ENCODE data around the gene UGT1A4. TPM values are rescaled to one million over a fixed set of nuclear protein-coding genes. Genes with fewer than 3 reads are reported as not detected.

UGT1A4 gene
- total and polyA plus RNA-seq, 8 donors: 0.19 TPM; not detected in 7

DNA sequence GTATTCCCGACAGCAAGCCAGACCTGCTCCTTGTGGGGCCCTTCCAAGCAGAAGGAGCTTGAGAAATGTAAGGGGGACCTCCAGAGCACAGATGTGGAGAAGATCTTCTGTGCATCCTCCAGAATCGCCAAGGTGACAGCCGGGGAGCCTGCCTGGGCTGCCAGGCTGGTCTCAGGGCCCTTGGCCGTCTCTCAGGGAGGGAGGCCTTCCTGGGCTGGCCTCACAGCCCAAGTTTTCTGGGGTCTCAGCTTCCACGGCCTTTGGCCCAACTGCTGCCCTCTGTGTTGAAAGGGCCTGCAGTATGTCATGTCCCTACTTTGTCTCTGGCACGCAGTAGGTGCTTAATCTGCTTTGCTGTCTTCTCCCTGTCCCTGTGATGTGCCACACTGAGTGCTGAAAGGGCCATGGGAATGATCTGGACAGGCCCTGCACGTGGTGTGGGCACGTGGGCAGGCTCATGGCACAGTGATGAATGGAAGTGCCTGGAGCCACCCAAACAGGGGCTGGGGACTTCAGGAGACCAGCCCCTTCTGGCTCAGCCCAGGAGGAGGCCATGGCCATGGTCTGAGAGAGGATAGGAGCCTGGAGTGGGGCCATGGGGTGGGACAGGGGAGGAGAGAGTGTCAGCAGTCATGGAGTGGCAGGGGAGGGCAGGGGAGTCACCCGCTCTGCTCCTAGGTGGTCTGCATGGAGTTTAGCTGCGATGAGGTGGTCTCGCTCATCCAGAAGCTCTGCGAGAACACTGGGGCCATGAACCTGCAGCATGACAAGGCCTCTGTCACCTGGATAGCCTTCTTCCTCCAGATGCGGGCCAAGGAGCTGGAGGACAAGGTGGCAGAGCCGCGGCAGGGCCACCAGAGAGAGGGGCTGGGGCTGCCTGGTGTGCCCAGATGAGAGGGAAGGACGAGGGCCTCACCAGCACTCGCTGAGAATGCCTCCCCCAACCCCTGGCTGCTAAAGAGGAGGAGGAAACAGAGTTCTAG, 100.4 kb downstream of the UGT1A4 start:
- H3K9me3 ChIP-seq: no peaks in the 10 kb centered on the region
- intact Hi-C loops (cut with DNase I): no loop called here
- H3K4me1 ChIP-seq: no peaks in the 10 kb centered on the region
- no peaks in the 10 kb centered on the region for H3K36me3 ChIP-seq
- TF ChIP-seq, protein P1, sequence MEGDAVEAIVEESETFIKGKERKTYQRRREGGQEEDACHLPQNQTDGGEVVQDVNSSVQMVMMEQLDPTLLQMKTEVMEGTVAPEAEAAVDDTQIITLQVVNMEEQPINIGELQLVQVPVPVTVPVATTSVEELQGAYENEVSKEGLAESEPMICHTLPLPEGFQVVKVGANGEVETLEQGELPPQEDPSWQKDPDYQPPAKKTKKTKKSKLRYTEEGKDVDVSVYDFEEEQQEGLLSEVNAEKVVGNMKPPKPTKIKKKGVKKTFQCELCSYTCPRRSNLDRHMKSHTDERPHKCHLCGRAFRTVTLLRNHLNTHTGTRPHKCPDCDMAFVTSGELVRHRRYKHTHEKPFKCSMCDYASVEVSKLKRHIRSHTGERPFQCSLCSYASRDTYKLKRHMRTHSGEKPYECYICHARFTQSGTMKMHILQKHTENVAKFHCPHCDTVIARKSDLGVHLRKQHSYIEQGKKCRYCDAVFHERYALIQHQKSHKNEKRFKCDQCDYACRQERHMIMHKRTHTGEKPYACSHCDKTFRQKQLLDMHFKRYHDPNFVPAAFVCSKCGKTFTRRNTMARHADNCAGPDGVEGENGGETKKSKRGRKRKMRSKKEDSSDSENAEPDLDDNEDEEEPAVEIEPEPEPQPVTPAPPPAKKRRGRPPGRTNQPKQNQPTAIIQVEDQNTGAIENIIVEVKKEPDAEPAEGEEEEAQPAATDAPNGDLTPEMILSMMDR (IDR thresholded peaks at IDR 0.05): no peak
- no peaks in the 10 kb centered on the region for H3K27me3 ChIP-seq
- DNase-seq: peak in 3 of 6 donors; percentile 4 to 29 (median 28)
- H3K27ac ChIP-seq: no peak overlapping the region
- no peak for ATAC-seq
- no peak for FAIRE-seq
- H3K4me3 ChIP-seq: no peak overlapping the region
- 69% methylated on average over 17 of the region's 17 CpGs for WGBS, 2 donors

DNA sequence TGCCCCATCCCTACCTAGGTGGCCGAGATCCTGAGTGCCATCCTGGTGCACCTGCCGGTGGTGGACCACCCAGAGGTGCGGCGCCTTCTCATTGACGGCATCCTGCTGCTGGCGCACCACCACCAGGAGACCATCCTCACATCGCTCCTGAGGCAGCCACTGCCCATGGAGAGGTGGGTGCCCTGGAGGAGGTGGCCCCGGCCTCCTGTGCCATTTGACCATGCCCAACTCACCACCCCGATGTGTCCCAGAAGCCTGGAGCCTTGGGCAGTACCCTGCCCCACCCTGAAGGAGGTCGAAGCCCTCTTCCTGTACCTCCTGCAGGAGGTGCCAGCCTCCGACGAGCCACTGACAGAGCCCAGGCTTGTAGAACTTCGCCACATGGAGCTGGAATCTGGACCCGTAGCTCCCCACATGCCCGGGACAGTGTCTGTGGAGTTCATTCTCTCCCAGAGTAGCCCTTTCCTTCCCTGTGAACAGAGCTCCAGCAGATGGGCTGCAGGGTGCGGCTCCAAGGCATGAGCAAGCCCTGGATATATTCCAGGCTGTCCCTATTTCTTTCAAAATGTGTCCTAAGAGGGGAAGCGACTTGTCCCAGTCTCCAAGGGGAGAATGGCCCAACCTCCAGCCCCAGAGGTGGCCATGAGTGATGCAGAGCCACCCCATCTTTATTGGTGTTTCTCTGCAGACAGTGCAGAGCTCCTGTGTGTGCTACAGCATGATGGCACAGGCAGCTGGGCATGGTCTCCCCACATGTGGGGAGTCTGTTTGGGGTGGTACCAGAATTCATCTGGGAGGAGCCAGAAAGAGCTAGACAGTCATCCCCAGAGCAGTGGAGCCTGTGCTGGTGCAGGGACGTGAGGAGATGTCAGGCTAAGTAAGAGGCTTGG, 101.6 kb downstream of the UGT1A4 start:
- no peak for FAIRE-seq
- WGBS, 2 donors: 68 to 82% methylated on average over 18 of the region's 18 CpGs
- intact Hi-C loops (cut with DNase I): no loop called here
- no peak for ATAC-seq
- Histone ChIP-seq H3K9me3 (no peaks in the 10 kb centered on the region), H3K4me3 (no peak overlapping the region), H3K27me3 (no peaks in the 10 kb centered on the region), H3K4me1 (no peaks in the 10 kb centered on the region), H3K27ac (no peak overlapping the region), H3K36me3 (no peaks in the 10 kb centered on the region)
- DNase-seq: peak in 2 of 6 donors; percentile 5 to 39
- TF ChIP-seq, protein P1 (IDR thresholded peaks at IDR 0.05): no peak

DNA sequence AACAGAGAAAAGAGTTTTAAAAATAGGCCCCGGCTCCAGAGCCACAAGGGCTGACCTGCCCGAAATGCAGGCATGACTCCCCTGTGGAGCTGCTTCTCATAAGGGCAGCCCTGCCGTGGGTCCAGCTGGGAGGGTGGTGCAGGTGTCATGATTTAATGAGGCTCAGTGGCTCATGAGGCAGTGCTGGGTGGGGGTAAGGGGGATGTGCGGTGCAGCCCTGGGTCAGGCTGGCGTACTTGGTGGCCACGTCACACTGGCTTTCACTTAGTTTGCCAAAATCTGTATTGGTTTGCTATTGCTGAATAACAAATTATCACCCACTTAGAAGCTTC, 102.2 kb downstream of the UGT1A4 start:
- no peaks in the 10 kb centered on the region for H3K36me3 ChIP-seq
- intact Hi-C loops (cut with DNase I): no loop called here
- peak in 2 of 6 donors; percentile 7 to 16 for DNase-seq
- no peaks in the 10 kb centered on the region for H3K9me3 ChIP-seq
- H3K27ac ChIP-seq: no peak overlapping the region
- TF ChIP-seq, protein P1 (IDR thresholded peaks at IDR 0.05): no peak
- FAIRE-seq: no peak
- no peaks in the 10 kb centered on the region for H3K4me1 ChIP-seq
- H3K4me3 ChIP-seq: no peak overlapping the region
- WGBS, 2 donors: 76 to 90% methylated on average over 6 of the region's 6 CpGs
- no peak for ATAC-seq
- no peaks in the 10 kb centered on the region for H3K27me3 ChIP-seq

DNA sequence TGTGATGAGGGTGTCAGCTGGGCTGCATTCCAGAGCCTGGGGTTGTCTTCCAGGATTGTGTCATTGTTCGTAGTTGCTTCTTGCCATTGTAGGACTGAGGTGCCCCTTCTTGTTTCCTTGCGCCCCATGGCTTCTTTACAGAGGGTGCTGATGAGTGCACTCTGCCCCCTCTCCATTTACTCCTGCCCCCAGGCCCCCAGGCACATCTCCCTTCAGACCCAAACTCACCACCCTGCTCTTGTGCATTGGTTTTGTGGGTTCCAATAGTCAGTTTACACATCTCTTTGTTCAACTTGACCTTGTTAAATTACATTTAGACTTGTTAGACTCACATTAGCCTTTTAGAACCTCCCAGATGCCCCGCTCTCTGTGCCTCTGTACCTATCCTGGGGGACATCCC, 102.7 kb downstream of the UGT1A4 start:
- H3K4me1 ChIP-seq: no peaks in the 10 kb centered on the region
- H3K9me3 ChIP-seq: no peaks in the 10 kb centered on the region
- FAIRE-seq (no peak), DNase-seq (peak in 2 of 6 donors; percentile 6 to 8), ATAC-seq (no peak)
- no peaks in the 10 kb centered on the region for H3K27me3 ChIP-seq
- H3K27ac ChIP-seq: no peak overlapping the region
- H3K36me3 ChIP-seq: no peaks in the 10 kb centered on the region
- 85 to 86% methylated on average over 3 of the region's 3 CpGs for WGBS, 2 donors
- no peak overlapping the region for H3K4me3 ChIP-seq
- TF ChIP-seq, protein P1 (IDR thresholded peaks at IDR 0.05): no peak
- intact Hi-C loops (cut with DNase I): no loop called here
